Karpas-422 (cell line): ENCODE data around the gene MICAL3. TPM values are rescaled to one million over a fixed set of nuclear protein-coding genes. Genes with fewer than 3 reads are reported as not detected.
A peak's percentile ranks its signal among the peaks of the same experiment; 100 is the strongest.

ENCODE experiments used
- DNase-seq: peaks from one replicate; pipeline ENCODE4 v3.0.0-alpha.2; 2015
- H2AFZ ChIP-seq: fragments of 200-600 bp; sonication (generic); 2 replicates; pipeline ENCODE4 v1.6.1; 2014; ENCODE audit warnings: antibody characterized with exemption, low read length, mixed read lengths
- H3K27ac ChIP-seq: fragments of 200-600 bp; sonication (generic); 2 replicates; pipeline ENCODE4 v1.5.1; 2014; ENCODE audit warnings: mild to moderate bottlenecking, low read length, moderate library complexity
- H3K27me3 ChIP-seq: fragments of 200-600 bp; sonication (generic); 2 replicates; pipeline ENCODE4 v1.6.1; 2014; ENCODE audit warnings: low read length, mixed read lengths
- H3K36me3 ChIP-seq: fragments of 200-600 bp; sonication (generic); 2 replicates; pipeline ENCODE4 v1.6.1; 2014; ENCODE audit warnings: low read length, mixed read lengths; ENCODE audit not compliant: insufficient read depth
- H3K4me1 ChIP-seq: fragments of 200-600 bp; sonication (generic); 2 replicates; pipeline ENCODE4 v1.6.1; 2014; ENCODE audit warnings: mild to moderate bottlenecking, low read length, mixed read lengths
- H3K4me2 ChIP-seq: fragments of 200-600 bp; sonication (generic); 2 replicates; pipeline ENCODE4 v1.6.1; 2014; ENCODE audit warnings: low read length, low read depth, mild to moderate bottlenecking; ENCODE audit not compliant: poor library complexity, severe bottlenecking
- H3K4me3 ChIP-seq: fragments of 200-600 bp; sonication (generic); 2 replicates; pipeline ENCODE4 v1.5.1; 2014; ENCODE audit warnings: mild to moderate bottlenecking, antibody characterized with exemption, low read length, mixed read lengths
- H3K79me2 ChIP-seq: fragments of 200-600 bp; sonication (generic); 2 replicates; pipeline ENCODE4 v1.6.1; 2014; ENCODE audit warnings: mild to moderate bottlenecking, low read length, mixed read lengths
- H3K9ac ChIP-seq: fragments of 200-600 bp; sonication (generic); 2 replicates; pipeline ENCODE4 v1.6.0; 2014; ENCODE audit warnings: low read length
- H3K9me2 ChIP-seq: fragments of 200-600 bp; sonication (generic), shearing (Covaris generic); replicated peaks from 2 replicates; pipeline ENCODE4 v1.6.0; 2014; ENCODE audit warnings: mild to moderate bottlenecking, low read length, moderate library complexity; ENCODE audit not compliant: insufficient read depth
- H3K9me3 ChIP-seq: fragments of 300-700, 200-600 bp; sonication (generic); 2 replicates; pipeline ENCODE4 v1.6.1; 2014; ENCODE audit warnings: low read length, mixed read lengths
- H4K20me1 ChIP-seq: fragments of 200-600 bp; sonication (generic); 2 replicates; pipeline ENCODE4 v1.6.1; 2014; ENCODE audit warnings: mild to moderate bottlenecking, antibody characterized with exemption, low read length, low read depth; ENCODE audit not compliant: insufficient read depth
- total RNA-seq: library from RNA; depleted of rRNA; stranded (reverse); fragments of >200 nt; shearing (Covaris generic); gene quantifications from 2 replicates; pipeline ENCODE4 v1.2.3, GENCODE V29; 2014; ENCODE audit warnings: low replicate concordance

MICAL3 gene
- total RNA-seq, 1 experiment from 2014 or later, result 54.9 TPM

- Histone ChIP-seq H3K9me3 (no peaks in the 10 kb centered on the region), H4K20me1 (peaks cover 10% of the 10 kb centered on the region; the same call in 1 of the 2 replicates), H3K9me2 (no peaks in the 10 kb centered on the region), H3K27ac (no peak overlapping the region), H3K4me1 (no peaks in the 10 kb centered on the region), H3K36me3 (no peaks in the 10 kb centered on the region), H3K79me2 (peaks cover 53% of the 10 kb centered on the region), H3K4me3 (no peak overlapping the region), H3K4me2 (no peak overlapping the region), H3K27me3 (no peaks in the 10 kb centered on the region), H3K9ac (no peak overlapping the region), H2AFZ (no peak overlapping the region)
- DNase-seq, result no peak
Measured at GRCh38 chr22:17746916-17747315, 277.4 kb downstream of the MICAL3 start.

- no peak overlapping the region for H3K4me2 ChIP-seq
- H4K20me1 ChIP-seq, result peaks cover 13% of the 10 kb centered on the region; the same call in 1 of the 2 replicates
- H3K4me1 ChIP-seq, result no peaks in the 10 kb centered on the region
- H3K9ac ChIP-seq, result no peak overlapping the region
- no peak overlapping the region for H3K4me3 ChIP-seq
- no peak for DNase-seq
- H3K9me3 ChIP-seq, result no peaks in the 10 kb centered on the region
- H3K27me3 ChIP-seq, result no peaks in the 10 kb centered on the region
- H3K79me2 ChIP-seq, result peaks cover 46% of the 10 kb centered on the region
- H3K36me3 ChIP-seq, result no peaks in the 10 kb centered on the region
- no peak overlapping the region for H2AFZ ChIP-seq
- no peak overlapping the region for H3K27ac ChIP-seq
- no peaks in the 10 kb centered on the region for H3K9me2 ChIP-seq
Measured at GRCh38 chr22:17744430-17744829, 279.9 kb downstream of the MICAL3 start.

- Histone ChIP-seq H3K9ac (no peak overlapping the region), H3K79me2 (peaks cover 40% of the 10 kb centered on the region), H3K9me2 (no peaks in the 10 kb centered on the region), H3K27ac (no peak overlapping the region), H4K20me1 (peaks cover 13% of the 10 kb centered on the region; the same call in 1 of the 2 replicates), H3K4me2 (no peak overlapping the region), H3K36me3 (no peaks in the 10 kb centered on the region), H3K4me1 (no peaks in the 10 kb centered on the region), H3K27me3 (no peaks in the 10 kb centered on the region), H2AFZ (no peak overlapping the region), H3K9me3 (no peaks in the 10 kb centered on the region), H3K4me3 (no peak overlapping the region)
- no peak for DNase-seq
Measured at GRCh38 chr22:17743661-17744411, 280.5 kb downstream of the MICAL3 start.

- H3K9ac ChIP-seq, result no peak overlapping the region
- H3K27ac ChIP-seq, result no peak overlapping the region
- no peak overlapping the region for H2AFZ ChIP-seq
- H3K4me1 ChIP-seq, result no peaks in the 10 kb centered on the region
- peak; percentile 88 for DNase-seq
- H3K4me3 ChIP-seq, result no peak overlapping the region
- H3K4me2 ChIP-seq, result no peak overlapping the region
- H3K27me3 ChIP-seq, result no peaks in the 10 kb centered on the region
- H3K79me2 ChIP-seq, result peaks cover 37% of the 10 kb centered on the region
- no peaks in the 10 kb centered on the region for H3K9me3 ChIP-seq
- no peaks in the 10 kb centered on the region for H3K9me2 ChIP-seq
- H4K20me1 ChIP-seq, result peaks cover 13% of the 10 kb centered on the region; the same call in 1 of the 2 replicates
- no peaks in the 10 kb centered on the region for H3K36me3 ChIP-seq
Measured at GRCh38 chr22:17742527-17742902, 281.8 kb downstream of the MICAL3 start.

GRCh38 chr22:17741866-17742526 lies 282.4 kb downstream of the MICAL3 start:
- H2AFZ ChIP-seq, result no peak overlapping the region
- DNase-seq, result no peak
- H4K20me1 ChIP-seq, result peaks cover 13% of the 10 kb centered on the region; the same call in 1 of the 2 replicates
- peaks cover 34% of the 10 kb centered on the region for H3K79me2 ChIP-seq
- H3K9me3 ChIP-seq, result no peaks in the 10 kb centered on the region
- H3K4me2 ChIP-seq, result no peak overlapping the region
- H3K9me2 ChIP-seq, result no peaks in the 10 kb centered on the region
- no peak overlapping the region for H3K9ac ChIP-seq
- no peak overlapping the region for H3K27ac ChIP-seq
- no peaks in the 10 kb centered on the region for H3K36me3 ChIP-seq
- H3K27me3 ChIP-seq, result no peaks in the 10 kb centered on the region
- H3K4me1 ChIP-seq, result no peaks in the 10 kb centered on the region
- H3K4me3 ChIP-seq, result no peak overlapping the region

GRCh38 chr22:17739196-17739975 lies 285.0 kb downstream of the MICAL3 start:
- H3K27me3 ChIP-seq, result no peaks in the 10 kb centered on the region
- no peak overlapping the region for H3K9ac ChIP-seq
- DNase-seq, result no peak
- no peaks in the 10 kb centered on the region for H3K4me1 ChIP-seq
- peaks cover 6% of the 10 kb centered on the region; the same call in 1 of the 2 replicates for H3K36me3 ChIP-seq
- no peaks in the 10 kb centered on the region for H3K9me2 ChIP-seq
- H3K9me3 ChIP-seq, result no peaks in the 10 kb centered on the region
- H3K79me2 ChIP-seq, result peaks cover 20% of the 10 kb centered on the region
- peaks cover 10% of the 10 kb centered on the region; the same call in 1 of the 2 replicates for H4K20me1 ChIP-seq
- H2AFZ ChIP-seq, result no peak overlapping the region
- no peak overlapping the region for H3K27ac ChIP-seq
- no peak overlapping the region for H3K4me3 ChIP-seq
- H3K4me2 ChIP-seq, result no peak overlapping the region

- no peak overlapping the region for H3K9ac ChIP-seq
- H3K36me3 ChIP-seq, result peaks cover 10% of the 10 kb centered on the region; the same call in 1 of the 2 replicates
- no peaks in the 10 kb centered on the region for H3K4me1 ChIP-seq
- no peaks in the 10 kb centered on the region for H3K9me2 ChIP-seq
- DNase-seq, result no peak
- H3K27me3 ChIP-seq, result no peaks in the 10 kb centered on the region
- no peaks in the 10 kb centered on the region for H3K9me3 ChIP-seq
- H2AFZ ChIP-seq, result no peak overlapping the region
- H3K79me2 ChIP-seq, result peaks cover 18% of the 10 kb centered on the region
- H3K27ac ChIP-seq, result no peak overlapping the region
- no peak overlapping the region for H3K4me2 ChIP-seq
- H3K4me3 ChIP-seq, result no peak overlapping the region
- H4K20me1 ChIP-seq, result peaks cover 5% of the 10 kb centered on the region; the same call in 1 of the 2 replicates
Measured at GRCh38 chr22:17738386-17739128, 285.8 kb downstream of the MICAL3 start.
